OCI-LY1 (cell line): ENCODE measurements around the gene SERPINI1.
"Not testable (repeated sequence)": the region's sequence is repeated elsewhere in the genome, so short reads cannot be mapped to it uniquely, and the experiment has no call there.

Source experiments
- CTCF ChIP-seq: fragments of 200-600 bp; sonication (generic), shearing (Covaris generic); IDR thresholded peaks from 2 replicates; pipeline ENCODE4 v1.5.1; 2017; ENCODE audit warnings: mild to moderate bottlenecking, antibody characterized with exemption, low read length, moderate library complexity, mixed read lengths
- EZH2 ChIP-seq: fragments of 200-600 bp; sonication (generic), shearing (Covaris generic); IDR thresholded peaks from 2 replicates; pipeline ENCODE4 v1.8.0; 2017; ENCODE audit warnings: borderline replicate concordance, mixed run types, mild to moderate bottlenecking, antibody characterized with exemption, low read length, moderate library complexity, mixed read lengths

DNA sequence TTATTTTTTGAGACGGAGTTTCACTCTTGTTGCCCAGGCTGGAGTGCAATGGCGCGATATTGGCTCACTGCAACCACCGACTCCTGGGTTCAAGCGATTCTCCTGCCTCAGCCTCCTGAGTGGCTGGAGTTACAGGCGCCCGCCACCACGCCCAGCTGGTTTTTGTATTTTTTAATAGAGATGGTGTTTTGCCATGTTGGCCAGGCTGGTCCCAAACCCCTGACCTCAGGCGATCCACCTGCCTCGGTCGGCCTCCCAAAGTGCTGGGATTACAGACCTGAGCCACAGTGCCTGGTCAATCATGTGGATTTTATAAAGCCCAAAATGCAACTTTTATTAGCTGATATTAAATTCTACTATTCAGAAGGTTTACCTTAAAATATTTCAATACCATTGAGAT lies 92.1 kb downstream of the SERPINI1 start:
- not testable (repeated sequence) for TF ChIP-seq CTCF, EZH2
